ENCODE results near the gene CUX1. TPM values are rescaled to one million over a fixed set of nuclear protein-coding genes. Genes with fewer than 3 reads are reported as not detected.
A peak's percentile ranks its signal among the peaks of the same experiment; 100 is the strongest.

Gene CUX1
- polyA plus RNA-seq, 4 donors, result 29.2 to 77.5 (median 32.3) TPM

DNA sequence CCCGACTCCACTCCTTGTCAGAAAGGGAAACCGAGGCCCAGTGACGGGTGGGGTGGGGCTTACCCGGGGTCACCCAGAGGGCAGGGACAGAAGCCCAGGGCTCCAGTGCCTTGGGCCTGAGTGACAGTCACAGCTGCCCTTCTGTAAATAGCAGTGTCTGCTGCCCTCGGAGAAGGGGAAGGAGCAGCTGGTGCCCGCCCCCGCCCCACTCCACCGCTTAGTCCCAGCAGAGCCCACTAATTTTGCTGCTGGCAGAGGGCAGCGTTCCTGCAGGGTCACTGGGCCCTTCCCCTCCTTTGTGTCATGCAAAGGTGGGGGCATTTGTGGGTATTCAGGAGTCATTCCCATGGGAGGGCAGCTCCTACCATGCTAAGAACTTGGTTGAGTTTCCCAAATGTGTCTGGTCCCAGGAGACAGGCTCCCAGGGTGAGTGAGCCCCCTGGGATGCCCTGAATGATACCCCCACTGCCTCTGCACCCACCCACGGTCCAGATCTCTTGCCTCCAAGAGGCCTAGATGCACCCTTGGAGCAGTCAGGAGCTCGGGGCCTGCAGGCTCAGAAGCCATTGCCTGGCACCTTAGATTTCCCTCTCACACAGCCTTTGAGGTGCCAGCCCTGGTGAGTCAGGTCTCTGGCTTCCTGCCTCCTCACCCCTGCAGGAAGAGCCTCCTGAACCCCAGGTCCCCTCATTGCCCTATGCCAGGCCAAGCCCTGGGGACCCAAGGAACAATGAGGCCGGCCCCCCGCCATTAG, 486.4 kb downstream of the CUX1 start:
- Histone ChIP-seq H3K4me3 (ENCODE audit: low read depth in 1 of 3, low read length in 3 of 3) (no peak overlapping the region), H3K27ac (ENCODE audit: low read depth in 1 of 3, low read length in 2 of 3) (peak overlapping the region in 1 of 3 donors; percentile 21), H3K27me3 (ENCODE audit: control insufficient read depth in 3 of 3, insufficient read depth in 3 of 3, low read length in 3 of 3) (peaks cover 0 to 17% (median 0%) of the 10 kb centered on the region in 3 donors), H3K9me3 (ENCODE audit: control insufficient read depth in 2 of 2, insufficient read depth in 1 of 2, low read depth in 1 of 2, low read length in 1 of 2) (peaks cover 0 to 2% of the 10 kb centered on the region in 2 donors), H3K4me1 (ENCODE audit: control insufficient read depth in 3 of 3, insufficient read depth in 2 of 3, low read depth in 1 of 3, low read length in 2 of 3) (peaks cover 0 to 3% (median 2%) of the 10 kb centered on the region in 3 donors), H3K36me3 (ENCODE audit: control insufficient read depth in 3 of 3, insufficient read depth in 2 of 3, low read depth in 1 of 3, low read length in 3 of 3) (peaks cover 0 to 3% (median 0%) of the 10 kb centered on the region in 3 donors)
- no peak for DNase-seq
- WGBS, 3 donors, result 76 to 78% (median 78%) methylated on average over 12 to 13 of the region's 13 CpGs
- no peak for FAIRE-seq

DNA sequence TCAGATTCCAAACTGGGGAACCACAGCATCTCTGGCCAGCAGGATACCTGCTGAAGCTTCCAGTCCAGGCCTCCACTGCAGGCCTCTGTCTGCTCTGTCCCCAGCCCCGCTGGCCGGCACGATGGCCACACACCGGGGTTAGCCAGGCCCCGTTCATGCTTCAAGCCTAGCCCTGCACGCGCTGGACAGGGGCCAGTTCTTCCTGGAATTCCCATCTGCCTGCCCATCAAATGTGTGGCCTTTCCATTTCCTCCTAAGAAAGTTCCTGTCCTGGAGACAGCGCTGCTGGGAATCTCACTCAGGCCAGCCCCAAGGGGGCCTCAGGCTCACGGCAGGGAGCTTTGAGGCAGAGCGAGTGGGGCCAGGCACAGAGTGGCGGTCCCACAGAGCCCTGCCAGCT, 487.2 kb downstream of the CUX1 start:
- H3K4me1 ChIP-seq (ENCODE audit: control insufficient read depth in 3 of 3, insufficient read depth in 2 of 3, low read depth in 1 of 3, low read length in 2 of 3), result peaks cover 0 to 3% (median 2%) of the 10 kb centered on the region in 3 donors
- DNase-seq (no peak), FAIRE-seq (no peak)
- 80 to 88% (median 84%) methylated on average over 11 of the region's 11 CpGs for WGBS, 3 donors
- no peak overlapping the region for H3K4me3 ChIP-seq (ENCODE audit: low read depth in 1 of 3, low read length in 3 of 3)
- peaks cover 0 to 13% (median 0%) of the 10 kb centered on the region in 3 donors for H3K27me3 ChIP-seq (ENCODE audit: control insufficient read depth in 3 of 3, insufficient read depth in 3 of 3, low read length in 3 of 3)
- H3K9me3 ChIP-seq (ENCODE audit: control insufficient read depth in 2 of 2, insufficient read depth in 1 of 2, low read depth in 1 of 2, low read length in 1 of 2), result peaks cover 0 to 2% of the 10 kb centered on the region in 2 donors
- peak overlapping the region in 1 of 3 donors; percentile 0 for H3K27ac ChIP-seq (ENCODE audit: low read depth in 1 of 3, low read length in 2 of 3)
- peaks cover 0 to 8% (median 0%) of the 10 kb centered on the region in 3 donors for H3K36me3 ChIP-seq (ENCODE audit: control insufficient read depth in 3 of 3, insufficient read depth in 2 of 3, low read depth in 1 of 3, low read length in 3 of 3)

- H3K4me1 ChIP-seq (ENCODE audit: control insufficient read depth in 3 of 3, insufficient read depth in 2 of 3, low read depth in 1 of 3, low read length in 2 of 3), result peaks cover 0 to 3% (median 2%) of the 10 kb centered on the region in 3 donors
- DNase-seq (no peak), FAIRE-seq (no peak)
- H3K27me3 ChIP-seq (ENCODE audit: control insufficient read depth in 3 of 3, insufficient read depth in 3 of 3, low read length in 3 of 3), result peaks cover 0 to 5% (median 0%) of the 10 kb centered on the region in 3 donors
- peak overlapping the region in 1 of 3 donors; percentile 38 for H3K27ac ChIP-seq (ENCODE audit: low read depth in 1 of 3, low read length in 2 of 3)
- H3K36me3 ChIP-seq (ENCODE audit: control insufficient read depth in 3 of 3, insufficient read depth in 2 of 3, low read depth in 1 of 3, low read length in 3 of 3), result peaks cover 0 to 9% (median 0%) of the 10 kb centered on the region in 3 donors
- no peak overlapping the region for H3K4me3 ChIP-seq (ENCODE audit: low read depth in 1 of 3, low read length in 3 of 3)
- H3K9me3 ChIP-seq (ENCODE audit: control insufficient read depth in 2 of 2, insufficient read depth in 1 of 2, low read depth in 1 of 2, low read length in 1 of 2), result peaks cover 0 to 2% of the 10 kb centered on the region in 2 donors
- 84 to 93% (median 86%) methylated on average over 17 of the region's 17 CpGs for WGBS, 3 donors
Measured at GRCh38 chr7:102305414-102306268, 488.2 kb downstream of the CUX1 start.

DNA sequence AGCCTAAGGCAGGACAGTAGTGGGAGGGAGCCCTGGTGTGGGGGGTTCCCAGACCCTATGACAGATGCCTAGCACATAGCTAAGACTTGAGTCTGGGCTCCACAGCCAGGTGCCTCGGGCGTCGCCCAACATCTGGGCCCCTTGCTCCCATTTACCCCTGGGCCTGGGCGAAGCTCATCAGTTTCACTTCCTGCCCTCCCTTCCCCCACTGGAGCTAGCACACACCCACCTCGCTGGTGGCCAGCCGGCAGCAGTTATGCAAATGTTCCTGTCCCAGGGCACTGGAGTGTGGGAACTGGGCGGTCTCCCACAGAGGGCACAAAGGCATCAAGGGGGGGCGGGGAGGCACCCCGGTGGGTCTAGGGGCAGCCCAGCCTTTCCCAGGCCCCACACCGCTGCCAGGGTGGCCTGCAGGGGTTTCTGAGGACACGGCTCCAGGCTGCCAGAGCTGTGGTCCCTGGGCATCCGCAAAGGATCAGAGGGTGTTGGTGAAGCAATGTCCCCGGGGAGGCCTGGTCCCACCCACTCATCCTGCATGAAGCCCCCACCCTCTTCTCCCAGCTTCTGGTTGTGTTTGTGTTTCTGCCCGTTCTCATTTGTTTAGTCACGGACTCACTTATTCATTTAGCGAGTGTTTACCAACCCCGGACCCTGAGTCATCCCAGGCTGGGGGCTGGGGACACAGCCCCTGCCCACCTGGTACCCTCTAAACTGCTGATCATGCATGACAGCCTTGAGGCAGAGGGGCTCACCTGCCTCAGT, 489.7 kb downstream of the CUX1 start:
- FAIRE-seq, result no peak
- peaks cover 0 to 3% (median 2%) of the 10 kb centered on the region in 3 donors for H3K4me1 ChIP-seq (ENCODE audit: control insufficient read depth in 3 of 3, insufficient read depth in 2 of 3, low read depth in 1 of 3, low read length in 2 of 3)
- H3K36me3 ChIP-seq (ENCODE audit: control insufficient read depth in 3 of 3, insufficient read depth in 2 of 3, low read depth in 1 of 3, low read length in 3 of 3), result peaks cover 0 to 9% (median 0%) of the 10 kb centered on the region in 3 donors
- no peaks in the 10 kb centered on the region for H3K27me3 ChIP-seq (ENCODE audit: control insufficient read depth in 3 of 3, insufficient read depth in 3 of 3, low read length in 3 of 3)
- H3K9me3 ChIP-seq (ENCODE audit: control insufficient read depth in 2 of 2, insufficient read depth in 1 of 2, low read depth in 1 of 2, low read length in 1 of 2), result no peaks in the 10 kb centered on the region
- DNase-seq, result peak; percentile 66 to 86
- no peak overlapping the region for H3K4me3 ChIP-seq (ENCODE audit: low read depth in 1 of 3, low read length in 3 of 3)
- WGBS, 3 donors, result 22 to 30% (median 24%) methylated on average over 16 to 17 of the region's 17 CpGs
- peak overlapping the region in 1 of 3 donors; percentile 75 for H3K27ac ChIP-seq (ENCODE audit: low read depth in 1 of 3, low read length in 2 of 3)

DNA sequence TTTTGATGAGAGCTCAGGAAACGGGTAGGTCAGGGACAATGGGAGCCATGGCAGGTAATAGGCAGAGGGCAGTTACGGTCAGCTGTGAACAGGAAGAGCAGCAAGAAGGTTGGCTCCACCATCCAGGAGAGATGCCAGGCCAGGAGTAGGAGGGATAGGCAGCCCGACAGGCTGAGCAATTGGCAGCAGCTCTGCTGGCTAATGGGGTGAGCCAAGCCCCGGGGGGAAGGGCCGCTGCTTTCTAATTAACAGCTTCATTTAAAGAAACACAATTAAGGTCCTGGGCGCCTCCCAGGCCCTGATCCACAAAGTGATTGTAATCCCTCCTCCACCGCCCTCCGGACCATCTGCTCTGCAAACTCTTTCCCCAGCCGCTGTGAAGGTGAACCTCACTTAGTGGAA, 493.0 kb downstream of the CUX1 start:
- WGBS, 3 donors, result 92 to 93% (median 93%) methylated on average over 9 of the region's 9 CpGs
- H3K27ac ChIP-seq (ENCODE audit: low read depth in 1 of 3, low read length in 2 of 3), result no peak overlapping the region
- no peaks in the 10 kb centered on the region for H3K27me3 ChIP-seq (ENCODE audit: control insufficient read depth in 3 of 3, insufficient read depth in 3 of 3, low read length in 3 of 3)
- no peak overlapping the region for H3K4me3 ChIP-seq (ENCODE audit: low read depth in 1 of 3, low read length in 3 of 3)
- H3K4me1 ChIP-seq (ENCODE audit: control insufficient read depth in 3 of 3, insufficient read depth in 2 of 3, low read depth in 1 of 3, low read length in 2 of 3), result peaks cover 0 to 3% (median 2%) of the 10 kb centered on the region in 3 donors
- FAIRE-seq (no peak), DNase-seq (no peak)
- no peaks in the 10 kb centered on the region for H3K9me3 ChIP-seq (ENCODE audit: control insufficient read depth in 2 of 2, insufficient read depth in 1 of 2, low read depth in 1 of 2, low read length in 1 of 2)
- peaks cover 0 to 14% (median 0%) of the 10 kb centered on the region in 3 donors for H3K36me3 ChIP-seq (ENCODE audit: control insufficient read depth in 3 of 3, insufficient read depth in 2 of 3, low read depth in 1 of 3, low read length in 3 of 3)

DNA sequence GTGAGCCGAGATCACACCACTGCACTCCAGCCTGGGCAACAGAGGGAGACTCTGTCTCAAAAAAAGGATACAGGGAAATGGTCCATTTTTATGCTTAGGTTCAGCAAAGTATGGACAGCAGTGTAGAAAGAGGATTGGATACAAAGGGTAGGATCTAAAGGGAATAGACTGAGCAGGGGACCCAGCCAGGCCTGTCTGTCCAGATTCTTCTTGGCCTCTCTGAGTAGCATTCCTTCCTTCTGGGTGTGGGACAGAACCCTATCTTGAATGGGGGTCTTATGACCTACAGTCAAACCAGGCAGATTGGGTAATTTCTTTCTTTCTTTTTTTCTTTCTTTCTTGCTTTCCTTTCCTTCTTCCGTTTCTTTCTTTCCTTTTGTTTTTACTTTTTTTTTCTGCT, 494.9 kb downstream of the CUX1 start:
- WGBS, 3 donors, result 80 to 91% (median 89%) methylated on average over 2 of the region's 2 CpGs
- Histone ChIP-seq H3K4me1 (ENCODE audit: control insufficient read depth in 3 of 3, insufficient read depth in 2 of 3, low read depth in 1 of 3, low read length in 2 of 3) (no peaks in the 10 kb centered on the region), H3K27me3 (ENCODE audit: control insufficient read depth in 3 of 3, insufficient read depth in 3 of 3, low read length in 3 of 3) (no peaks in the 10 kb centered on the region), H3K9me3 (ENCODE audit: control insufficient read depth in 2 of 2, insufficient read depth in 1 of 2, low read depth in 1 of 2, low read length in 1 of 2) (no peaks in the 10 kb centered on the region), H3K27ac (ENCODE audit: low read depth in 1 of 3, low read length in 2 of 3) (no peak overlapping the region), H3K36me3 (ENCODE audit: control insufficient read depth in 3 of 3, insufficient read depth in 2 of 3, low read depth in 1 of 3, low read length in 3 of 3) (peaks cover 0 to 15% (median 0%) of the 10 kb centered on the region in 3 donors), H3K4me3 (ENCODE audit: low read depth in 1 of 3, low read length in 3 of 3) (no peak overlapping the region)
- FAIRE-seq (no peak), DNase-seq (no peak)

GRCh38 chr7:102313997-102314780, 496.8 kb downstream of the CUX1 start:
- no peak overlapping the region for H3K4me3 ChIP-seq (ENCODE audit: low read depth in 1 of 3, low read length in 3 of 3)
- no peak for DNase-seq
- no peak for FAIRE-seq
- H3K36me3 ChIP-seq (ENCODE audit: control insufficient read depth in 3 of 3, insufficient read depth in 2 of 3, low read depth in 1 of 3, low read length in 3 of 3), result peaks cover 0 to 19% (median 0%) of the 10 kb centered on the region in 3 donors
- no peak overlapping the region for H3K27ac ChIP-seq (ENCODE audit: low read depth in 1 of 3, low read length in 2 of 3)
- H3K4me1 ChIP-seq (ENCODE audit: control insufficient read depth in 3 of 3, insufficient read depth in 2 of 3, low read depth in 1 of 3, low read length in 2 of 3), result no peaks in the 10 kb centered on the region
- no peaks in the 10 kb centered on the region for H3K27me3 ChIP-seq (ENCODE audit: control insufficient read depth in 3 of 3, insufficient read depth in 3 of 3, low read length in 3 of 3)
- WGBS, 3 donors, result 84 to 91% (median 90%) methylated on average over 17 to 22 of the region's 22 CpGs
- no peaks in the 10 kb centered on the region for H3K9me3 ChIP-seq (ENCODE audit: control insufficient read depth in 2 of 2, insufficient read depth in 1 of 2, low read depth in 1 of 2, low read length in 1 of 2)

All from small intestine (tissue), 7 donors.